HG02870 (cell line): ENCODE measurements around the gene CTNND2.
"Not testable (repeated sequence)": the region's sequence is repeated elsewhere in the genome, so short reads cannot be mapped to it uniquely, and the experiment has no call there.

Source experiments
- ATAC-seq: cut with Tn5 transposase; IDR thresholded peaks from one replicate; pipeline ENCODE4 v1.9.1; 2021; ENCODE audit warnings: mild to moderate bottlenecking, moderate library complexity; ENCODE audit not compliant: unreplicated experiment

CTNND2 gene

DNA sequence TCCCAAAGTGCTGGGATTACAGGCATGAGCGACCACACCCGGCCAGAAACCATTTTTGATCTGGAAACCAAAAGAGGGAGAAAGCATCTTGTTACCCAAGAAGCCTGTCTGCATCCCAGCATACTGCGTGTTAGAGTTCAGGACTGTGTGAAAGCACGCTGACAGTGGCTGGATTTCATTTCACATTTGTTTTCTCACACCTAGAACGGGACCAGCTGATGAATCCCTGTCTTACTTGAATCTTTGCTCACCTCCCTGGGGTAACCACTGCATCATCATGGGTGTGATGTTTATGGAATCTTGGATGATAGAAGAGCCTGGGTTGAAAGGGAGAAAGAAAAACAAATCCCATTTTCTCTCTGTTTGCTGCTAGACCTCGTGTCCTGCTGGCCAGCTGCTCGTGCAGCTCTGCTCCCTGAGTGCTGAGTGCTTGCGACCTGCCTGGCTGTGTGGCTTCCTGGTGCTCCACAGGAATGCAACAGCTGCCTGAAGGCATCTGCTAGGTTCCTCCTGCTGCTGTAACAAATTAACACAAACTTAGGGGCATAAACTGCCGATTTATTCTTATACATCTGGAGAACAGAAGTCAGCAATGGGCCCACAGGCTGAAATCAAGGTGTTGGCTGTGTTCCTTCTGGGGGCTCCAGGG lies 764.9 kb downstream of the CTNND2 start:
- no peak for ATAC-seq

DNA sequence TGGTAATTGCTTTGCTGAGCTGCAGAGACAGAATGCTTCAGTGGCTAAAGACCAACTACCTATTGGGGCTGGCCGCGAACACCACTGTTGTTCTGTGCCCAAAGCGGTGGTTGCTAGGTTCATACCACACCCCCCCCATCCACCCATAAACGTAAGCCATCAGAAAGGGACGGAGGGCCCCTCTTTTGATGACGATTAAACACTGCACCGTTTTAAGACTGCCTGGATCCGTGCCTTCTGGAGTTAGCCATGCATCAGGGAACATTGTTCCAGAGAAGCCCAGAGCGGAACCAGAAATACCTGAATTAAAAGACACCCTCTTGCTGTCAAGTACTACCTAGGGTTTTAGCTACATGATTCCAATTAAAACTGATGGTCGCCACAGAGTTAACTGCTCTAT lies 774.1 kb downstream of the CTNND2 start:
- ATAC-seq, result no peak

GRCh38 chr5:11128021-11128420 lies 776.2 kb downstream of the CTNND2 start:
- no peak for ATAC-seq

DNA sequence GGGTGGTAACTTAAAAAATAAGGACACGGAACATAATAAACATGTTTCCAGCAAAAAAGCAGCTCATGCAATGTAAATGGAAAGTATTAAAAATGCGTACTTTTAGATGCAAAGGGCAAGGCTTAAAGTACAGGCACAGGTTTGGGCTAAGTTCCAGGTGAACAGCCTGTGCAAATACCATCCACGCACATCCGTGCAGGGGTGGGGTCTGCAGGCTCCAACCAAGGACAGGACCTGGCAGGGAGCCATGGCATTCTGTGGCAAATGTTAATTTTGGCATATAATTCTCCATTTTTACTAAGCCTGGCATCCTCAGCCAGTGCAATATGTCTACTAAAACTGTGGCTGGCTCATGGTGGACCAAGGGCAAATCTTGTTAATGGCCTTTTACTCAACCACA lies 777.4 kb downstream of the CTNND2 start:
- no peak for ATAC-seq

- no peak for ATAC-seq
Measured at GRCh38 chr5:11121885-11122284, 782.4 kb downstream of the CTNND2 start.

DNA sequence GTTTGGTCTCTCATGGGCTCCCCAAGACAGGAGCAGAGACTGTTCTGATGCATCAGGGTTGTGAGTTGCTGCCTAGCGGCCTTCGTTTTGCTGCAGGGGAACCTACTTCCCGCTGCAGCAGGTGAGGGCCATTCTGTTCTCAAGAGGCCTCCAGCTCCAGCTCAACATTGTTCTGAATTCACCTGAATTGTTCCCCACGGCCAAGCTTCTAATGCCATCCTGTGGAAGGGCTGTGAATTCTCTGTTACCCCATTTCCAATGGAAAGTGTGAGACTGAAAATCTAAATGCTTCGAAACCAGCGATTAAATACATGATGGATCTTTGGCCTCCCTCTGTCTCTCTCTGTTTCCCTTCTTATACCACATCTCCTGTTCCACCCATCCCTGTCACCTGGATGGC lies 794.1 kb downstream of the CTNND2 start:
- no peak for ATAC-seq

DNA sequence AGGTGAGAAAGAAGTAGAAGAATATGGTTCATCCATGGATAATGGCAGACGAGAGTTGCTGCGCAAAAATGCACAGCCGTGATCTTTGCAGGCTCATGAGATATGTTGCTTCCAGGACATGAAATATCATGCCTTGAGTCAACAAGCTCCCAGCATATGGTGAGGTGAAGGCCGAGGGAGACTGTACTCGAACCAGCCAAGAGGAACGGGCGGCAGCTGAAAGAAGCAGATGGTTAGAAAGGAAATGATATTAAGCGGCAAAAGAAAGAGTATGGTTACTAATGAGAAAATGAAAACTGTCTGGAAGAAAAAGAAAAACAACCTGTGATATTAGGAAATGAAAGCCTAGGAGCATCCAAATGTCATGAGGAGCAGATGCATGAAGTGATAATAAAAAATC lies 798.5 kb downstream of the CTNND2 start:
- no peak for ATAC-seq

DNA sequence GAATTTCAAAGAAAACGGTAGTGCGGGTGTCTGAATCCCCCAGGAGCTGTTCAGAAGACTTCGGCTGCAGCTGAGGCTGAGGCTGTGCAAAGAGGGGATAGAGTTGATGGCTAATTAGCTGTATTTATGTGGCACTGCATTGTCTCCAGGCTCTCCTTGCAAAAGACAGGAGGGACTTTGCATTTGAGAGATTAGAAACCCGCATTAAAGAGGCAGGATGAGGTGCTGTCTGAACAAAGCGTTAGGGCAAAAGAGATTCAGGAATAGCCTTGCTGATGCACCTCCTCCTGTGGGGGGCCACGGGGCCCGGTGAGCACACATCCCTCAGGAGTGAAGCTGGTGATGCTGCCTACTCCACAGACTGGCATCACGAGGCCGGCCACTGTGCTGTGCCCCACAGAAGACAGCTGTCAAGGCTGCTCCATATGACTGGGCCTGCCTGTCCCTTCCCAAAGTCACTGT lies 799.6 kb downstream of the CTNND2 start:
- no peak for ATAC-seq

DNA sequence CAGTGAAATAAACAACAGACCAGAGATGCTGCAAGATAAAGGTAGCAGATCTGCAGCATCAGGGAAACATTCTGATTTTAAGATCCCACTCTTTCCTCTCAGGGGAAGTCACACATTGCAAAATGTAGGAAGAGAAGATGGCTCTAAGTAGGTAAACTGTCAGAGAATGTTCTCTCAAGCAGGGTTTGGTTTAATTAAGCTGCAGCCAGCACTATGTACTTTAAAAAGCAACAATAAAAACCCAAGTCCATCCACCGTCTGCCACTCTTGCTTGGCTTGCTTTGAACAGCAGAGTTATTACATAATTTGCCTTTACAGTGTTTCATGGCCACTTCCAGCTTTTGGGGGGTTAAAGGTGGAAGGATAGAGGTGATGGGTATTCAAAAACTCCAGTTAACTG lies 800.0 kb downstream of the CTNND2 start:
- no peak for ATAC-seq

GRCh38 chr5:11084111-11084510 lies 820.1 kb downstream of the CTNND2 start:
- ATAC-seq, result no peak

DNA sequence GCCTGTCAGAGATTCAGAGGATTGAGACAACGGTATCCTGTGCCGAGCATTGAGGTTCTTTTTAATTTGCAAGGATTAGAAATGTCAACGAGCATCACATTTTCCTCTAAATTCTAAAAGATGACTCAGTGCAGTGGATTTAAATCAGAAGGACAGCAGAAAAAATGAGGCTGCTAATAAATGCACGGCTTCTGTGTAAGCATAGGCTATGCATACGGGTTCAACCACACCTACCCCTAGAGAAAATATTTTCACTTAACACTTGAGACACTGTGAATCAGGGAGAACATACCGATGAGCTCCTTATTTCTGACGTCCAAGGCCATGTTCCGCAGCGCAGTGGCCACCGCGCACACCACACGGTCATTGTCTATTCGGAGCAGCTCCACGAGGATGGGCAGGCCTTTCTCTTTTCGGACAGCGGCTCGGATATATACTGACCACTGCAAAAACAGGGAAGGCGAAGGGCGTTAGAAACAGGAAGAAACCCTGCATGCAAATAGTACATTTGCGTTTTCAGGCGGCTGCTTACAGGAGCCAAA lies 821.8 kb downstream of the CTNND2 start:
- ATAC-seq, result no peak

- ATAC-seq, result no peak
Measured at GRCh38 chr5:11076945-11077613, 827.2 kb downstream of the CTNND2 start.

- ATAC-seq, result no peak
Measured at GRCh38 chr5:11075035-11075805, 829.0 kb downstream of the CTNND2 start.

DNA sequence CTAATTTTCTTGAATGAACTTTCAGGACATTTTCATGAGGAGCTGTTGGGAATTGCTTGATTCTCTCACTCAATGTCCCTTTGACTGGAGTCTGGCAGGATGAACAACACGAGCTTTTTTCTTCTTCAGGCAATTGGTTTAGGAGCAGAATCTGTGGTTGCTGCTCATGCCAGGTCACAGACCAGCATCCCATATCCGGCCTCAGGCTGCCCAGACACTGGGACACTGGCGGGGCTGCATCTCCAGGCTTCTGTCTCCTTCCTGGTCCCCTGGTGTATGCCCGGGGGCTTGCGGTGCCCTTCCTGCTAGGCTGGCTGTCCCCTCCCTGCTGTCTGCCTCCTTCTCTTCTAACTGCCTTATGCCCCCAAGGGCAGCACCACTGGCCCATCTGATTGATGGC lies 831.7 kb downstream of the CTNND2 start:
- ATAC-seq, result no peak

DNA sequence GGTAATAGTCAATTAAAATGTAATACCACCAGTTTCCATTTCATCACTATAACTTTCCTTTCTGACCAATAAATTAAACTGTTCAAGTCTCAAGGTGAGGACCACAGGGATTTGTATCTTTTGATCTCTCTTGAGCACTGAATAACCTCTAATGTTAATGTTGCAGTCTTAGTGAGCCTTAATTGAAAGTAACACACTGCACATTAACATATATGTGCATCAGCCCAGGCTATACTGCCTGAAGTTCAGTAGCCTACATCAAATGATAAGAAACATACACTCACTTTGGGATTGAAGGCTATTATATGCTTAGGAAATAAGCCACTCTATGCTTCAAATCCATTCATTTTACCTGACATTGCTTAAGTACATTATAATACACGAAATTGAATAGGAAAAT lies 832.2 kb downstream of the CTNND2 start:
- ATAC-seq, result no peak

GRCh38 chr5:11069041-11069440 lies 835.2 kb downstream of the CTNND2 start:
- ATAC-seq, result no peak

GRCh38 chr5:11065723-11066122 lies 838.5 kb downstream of the CTNND2 start:
- ATAC-seq, result not testable (repeated sequence)

DNA sequence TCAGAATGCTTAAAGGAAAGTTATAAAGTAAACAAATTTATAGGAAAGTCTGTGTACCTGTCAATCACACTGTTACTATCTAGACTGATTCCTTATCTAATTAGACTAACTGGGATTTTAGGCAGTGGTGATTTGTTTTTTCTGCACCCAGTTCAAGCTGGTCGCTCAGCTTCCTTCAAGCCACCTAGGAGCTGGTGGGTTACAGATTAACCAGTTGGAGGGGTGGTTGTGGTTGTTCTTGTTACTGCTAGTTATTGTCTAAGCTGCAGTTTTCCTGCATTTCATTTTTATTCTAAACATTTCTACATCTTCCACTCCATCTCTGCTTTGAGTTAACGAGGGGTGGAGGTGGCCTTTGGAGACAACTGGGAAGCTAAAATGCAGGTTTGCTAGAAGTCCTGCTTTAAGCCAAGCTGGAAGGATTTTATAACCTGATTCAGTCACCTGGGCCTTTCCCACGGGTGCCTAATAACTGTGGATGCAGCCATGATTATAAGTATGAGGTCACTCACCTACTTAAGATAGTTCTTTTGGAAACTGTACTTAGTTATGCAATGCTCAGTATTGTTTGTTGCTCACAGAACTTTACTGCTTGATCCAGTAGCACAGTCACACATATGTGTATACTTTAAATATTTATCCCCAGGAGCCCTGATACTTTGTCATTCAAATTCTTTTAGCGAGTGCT lies 839.3 kb downstream of the CTNND2 start:
- no peak for ATAC-seq

GRCh38 chr5:11062397-11062796 lies 841.8 kb downstream of the CTNND2 start:
- ATAC-seq, result no peak

DNA sequence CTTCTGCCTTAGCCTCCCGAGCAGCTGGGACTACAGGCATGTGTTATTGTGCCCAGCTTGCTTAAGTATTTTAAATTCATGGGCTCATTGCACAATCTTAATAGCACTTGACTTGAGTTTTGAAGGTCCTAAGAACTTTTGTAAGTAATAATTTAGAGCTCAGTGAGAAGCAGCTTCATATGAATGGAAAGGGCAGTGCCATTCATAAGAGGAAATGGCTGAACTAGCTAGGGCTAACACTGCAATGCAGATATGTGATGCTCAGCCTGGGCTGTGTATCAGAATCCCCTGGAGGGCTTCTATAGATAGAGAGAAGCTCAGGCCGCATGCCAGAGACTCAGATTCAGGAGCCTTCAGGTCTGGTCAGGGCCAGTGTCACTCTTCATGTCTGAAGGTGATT lies 847.7 kb downstream of the CTNND2 start:
- ATAC-seq, result no peak

DNA sequence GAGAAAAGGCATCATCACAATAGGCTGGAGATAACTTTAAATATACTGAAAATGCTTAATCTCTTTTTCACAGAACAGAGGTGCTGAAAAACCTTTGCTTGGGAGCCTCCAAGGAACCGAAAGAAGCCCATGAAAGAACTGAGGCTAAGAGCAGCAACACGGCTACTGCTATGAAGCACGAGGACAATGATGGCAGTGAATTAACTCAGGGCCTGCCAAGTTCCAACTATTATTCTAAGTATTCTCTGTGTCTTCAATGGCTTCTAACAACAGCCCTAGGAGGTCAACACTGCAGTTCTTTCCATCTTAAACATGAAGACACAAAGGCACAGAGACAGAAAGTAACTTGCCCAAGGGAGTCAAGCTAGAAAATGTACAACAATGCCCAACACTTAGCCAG lies 850.2 kb downstream of the CTNND2 start:
- no peak for ATAC-seq
